ENCODE measurements around the gene SLC5A10.

Gene SLC5A10

DNA sequence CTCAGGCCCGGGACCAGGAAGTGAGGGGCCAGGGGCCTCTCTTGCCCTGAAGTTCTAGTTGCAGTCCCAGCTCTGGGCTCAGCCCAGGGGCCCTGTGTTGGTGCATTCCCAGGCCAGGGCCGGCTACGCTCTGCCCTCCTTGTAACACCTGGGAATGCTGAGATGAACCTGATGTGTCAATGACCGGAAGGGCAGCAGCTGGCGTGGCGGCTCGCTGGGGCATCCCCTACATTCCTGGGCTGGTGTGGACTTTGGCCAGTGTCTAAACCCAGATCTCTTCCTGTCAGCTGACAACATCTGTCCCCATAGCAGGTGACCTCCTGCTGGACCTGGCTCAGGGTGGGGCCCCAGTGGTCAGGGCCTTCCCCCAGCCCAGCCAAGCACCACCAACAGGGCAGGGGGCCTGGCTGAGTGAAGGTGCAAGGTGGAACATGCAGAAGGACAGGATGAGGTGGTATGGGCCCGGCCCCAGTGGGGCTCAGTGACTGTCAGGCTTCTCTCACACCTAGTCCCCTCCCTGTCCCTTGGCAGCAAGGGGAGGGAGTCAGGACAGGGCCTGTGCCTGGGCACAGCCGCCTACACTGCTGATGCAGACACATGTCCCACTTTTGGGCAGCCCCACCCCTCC, 36.7 kb downstream of the SLC5A10 start:
- in situ Hi-C loops (cut with MboI; ENCODE audit: low sequenced_read_pairs, unreplicated experiment) = no loop called here

DNA sequence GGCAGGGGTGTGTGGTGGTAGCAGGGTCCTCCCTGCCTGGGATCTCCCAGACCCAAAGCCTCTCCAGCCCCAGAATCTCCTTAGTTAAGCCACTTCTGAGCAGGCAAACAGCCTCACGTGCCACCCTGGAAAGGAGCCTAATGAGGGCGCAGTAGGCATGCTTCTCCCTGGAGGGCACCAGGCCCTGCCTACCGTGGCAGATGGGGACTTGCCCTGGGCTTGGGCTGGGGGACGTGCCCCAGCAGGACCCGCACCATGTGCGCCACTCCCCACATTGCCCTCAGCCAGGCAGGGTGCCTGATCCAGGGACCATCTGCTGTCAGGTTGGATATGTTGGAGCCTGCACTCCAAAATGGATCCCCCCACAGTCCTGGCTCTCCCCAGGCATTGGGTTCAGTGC, 38.4 kb downstream of the SLC5A10 start:
- DNase-seq (ENCODE audit: low spot score) = no peak
- TF ChIP-seq CTCF (IDR thresholded peaks at IDR 0.05; ENCODE audit: borderline replicate concordance, control extremely low read depth, extremely low read depth, insufficient read depth, missing control alignments) = no peak
- in situ Hi-C loops (cut with MboI; ENCODE audit: low sequenced_read_pairs, unreplicated experiment) = no loop called here

More for the DNA sequence above, 36.7 kb downstream of the SLC5A10 start:
- DNase-seq (ENCODE audit: low spot score) = no peak
- no peak for TF ChIP-seq CTCF (IDR thresholded peaks at IDR 0.05; ENCODE audit: borderline replicate concordance, control extremely low read depth, extremely low read depth, insufficient read depth, missing control alignments)

GRCh38 chr17:18991531-18992315, 39.8 kb downstream of the SLC5A10 start:
- TF ChIP-seq CTCF (IDR thresholded peaks at IDR 0.05; ENCODE audit: borderline replicate concordance, control extremely low read depth, extremely low read depth, insufficient read depth, missing control alignments) = no peak
- in situ Hi-C loops (cut with MboI; ENCODE audit: low sequenced_read_pairs, unreplicated experiment) = no loop called here
- no peak for DNase-seq (ENCODE audit: low spot score)

DNA sequence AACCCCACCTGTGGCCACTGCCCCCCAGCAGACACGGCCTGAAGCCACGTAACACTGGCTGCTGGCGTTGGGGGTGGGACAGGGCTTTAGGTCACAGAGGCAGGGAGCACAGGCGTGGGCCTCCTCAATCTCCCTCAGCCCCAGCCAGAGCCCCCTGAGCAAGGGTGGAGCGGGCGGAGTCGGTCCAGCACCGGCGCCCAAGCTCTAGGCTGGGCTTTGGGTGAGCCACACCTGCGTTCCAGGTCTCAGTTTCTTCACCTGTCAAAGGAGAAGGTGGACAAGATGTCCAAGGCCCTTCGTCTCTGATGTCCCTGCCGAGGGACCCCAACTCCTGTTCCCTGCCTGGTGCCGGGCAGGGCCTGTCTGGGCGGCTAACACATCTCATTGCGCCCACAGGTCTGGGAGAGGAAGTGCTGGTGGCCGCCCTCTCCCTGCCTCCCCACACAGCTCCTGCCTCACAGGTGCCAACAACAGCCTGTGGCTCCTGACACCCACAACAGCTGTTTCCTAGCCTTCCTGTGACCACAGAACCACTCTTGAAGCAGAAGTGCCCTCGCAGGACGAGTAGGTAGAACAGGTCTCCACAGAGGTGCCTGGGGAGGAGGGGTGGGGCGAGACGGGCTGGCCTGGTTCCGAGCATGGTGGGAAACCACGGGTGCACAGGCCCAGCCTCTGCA, 40.6 kb downstream of the SLC5A10 start:
- in situ Hi-C loops (cut with MboI; ENCODE audit: low sequenced_read_pairs, unreplicated experiment) = no loop called here
- no peak for DNase-seq (ENCODE audit: low spot score)
- TF ChIP-seq CTCF (IDR thresholded peaks at IDR 0.05; ENCODE audit: borderline replicate concordance, control extremely low read depth, extremely low read depth, insufficient read depth, missing control alignments) = no peak

GRCh38 chr17:18993905-18994526, 42.1 kb downstream of the SLC5A10 start:
- TF ChIP-seq CTCF (IDR thresholded peaks at IDR 0.05; ENCODE audit: borderline replicate concordance, control extremely low read depth, extremely low read depth, insufficient read depth, missing control alignments) = no peak
- in situ Hi-C loops (cut with MboI; ENCODE audit: low sequenced_read_pairs, unreplicated experiment) = no loop called here
- DNase-seq (ENCODE audit: low spot score) = no peak

DNA sequence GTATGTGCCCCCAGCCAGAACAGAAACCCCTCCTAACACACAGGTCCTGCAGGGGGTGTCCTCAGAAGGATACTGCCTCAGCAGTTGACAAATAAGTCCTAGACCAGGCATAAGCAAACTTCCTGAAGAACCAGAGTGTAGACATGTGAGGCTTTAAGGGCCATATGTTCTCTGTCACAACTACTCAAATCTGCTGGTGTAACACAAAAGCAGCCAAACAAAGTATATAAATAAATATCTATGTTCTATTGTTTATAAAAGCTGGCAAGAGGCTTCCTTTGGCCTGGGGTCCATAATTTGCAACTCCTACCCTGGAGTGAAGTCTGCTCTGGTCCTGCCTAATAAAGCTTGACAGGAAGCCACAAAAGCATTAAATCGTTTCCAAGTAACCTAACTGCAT, 42.7 kb downstream of the SLC5A10 start:
- DNase-seq (ENCODE audit: low spot score) = no peak
- in situ Hi-C loops (cut with MboI; ENCODE audit: low sequenced_read_pairs, unreplicated experiment) = no loop called here
- TF ChIP-seq CTCF (IDR thresholded peaks at IDR 0.05; ENCODE audit: borderline replicate concordance, control extremely low read depth, extremely low read depth, insufficient read depth, missing control alignments) = no peak

Measured in GM13976 (cell line).